H1 (cell line): ENCODE results near the gene LRCH3. TPM values are rescaled to one million over a fixed set of nuclear protein-coding genes. Genes with fewer than 3 reads are reported as not detected.

Experiments
- SIX5 ChIP-seq: IDR thresholded peaks from 2 replicates; pipeline ENCODE4 v1.6.1; 2011; ENCODE audit warnings: mild to moderate bottlenecking, low read depth, low read length
- polyA plus RNA-seq, 7 experiments: library from polyadenylated mRNA; depleted of rRNA in 3 of 7; stranded (reverse) in 5 of 7; unstranded in 2 of 7; fragments of >200 nt in 5 of 7; fragments of 200-250 nt in 2 of 7; gene quantifications; 1 replicate in 5 of 7; 2 replicates in 1 of 7; 4 replicates in 1 of 7; pipeline versions ENCODE4 v1.2.1 to v1.2.3, GENCODE V29; 2011 to 2013; ENCODE audit warnings: missing spikeins in 2 of 7, mixed read lengths in 2 of 7
- total RNA-seq: library from RNA; stranded (reverse); fragmentation: NEBNext Ultra II Directional; extraction: Animal tissue kit (Norgen Biotek cat#: 25700); gene quantifications from 2 replicates; pipeline ENCODE4 v1.2.1, GENCODE V29; 2021

Gene LRCH3
- total and polyA plus RNA-seq, 2 of the 8 experiments (the other 6 are each of a cell fraction or from before 2014, with no cell fraction given) = 58.4 to 66.0 TPM

- no peak for TF ChIP-seq SIX5
- TF ChIP-seq, all 59 proteins: peak for 0
Measured at GRCh38 chr3:197858133-197858532, 67.1 kb downstream of the LRCH3 start (continued).
